ENCODE data around the gene SEC61G.

Gene SEC61G

GRCh38 chr7:54749200-54749599, 9.8 kb downstream of the SEC61G start:
- no peak overlapping the region for H3K4me3 ChIP-seq (replicated peaks; ENCODE audit: insufficient read depth, low read length)
- DNase-seq (ENCODE audit: low read depth in 1 of 2, low spot score in 1 of 2), result no peak
- H3K27me3 ChIP-seq (ENCODE audit: insufficient read depth, poor library complexity, severe bottlenecking), result no peaks in the 10 kb centered on the region
- TF ChIP-seq REST (IDR thresholded peaks at IDR 0.05; ENCODE audit: insufficient replicate concordance, low read depth) (no peak), CTCF (IDR thresholded peaks at IDR 0.05; ENCODE audit: insufficient read depth, low read length) (no peak)
- no peak overlapping the region for H3K27ac ChIP-seq (replicated peaks)

- Histone ChIP-seq H3K4me3 (replicated peaks; ENCODE audit: insufficient read depth, low read length) (no peak overlapping the region), H3K27me3 (ENCODE audit: insufficient read depth, poor library complexity, severe bottlenecking) (no peaks in the 10 kb centered on the region), H3K27ac (replicated peaks) (no peak overlapping the region)
- TF ChIP-seq POLR2AphosphoS5 (IDR thresholded peaks at IDR 0.05; ENCODE audit: low read depth) (no peak), REST (IDR thresholded peaks at IDR 0.05; ENCODE audit: insufficient replicate concordance, low read depth) (no peak), GABPA (IDR thresholded peaks at IDR 0.05; ENCODE audit: low read depth) (no peak), CTCF (IDR thresholded peaks at IDR 0.05; ENCODE audit: insufficient read depth, low read length) (no peak), SPI1 (IDR thresholded peaks at IDR 0.05; ENCODE audit: borderline replicate concordance, low read depth) (no peak)
- DNase-seq (ENCODE audit: low read depth in 1 of 2, low spot score in 1 of 2), result no peak
Observed at GRCh38 chr7:54747234-54747633, 11.8 kb downstream of the SEC61G start.

GRCh38 chr7:54743580-54743979, 15.4 kb downstream of the SEC61G start:
- Histone ChIP-seq H3K27me3 (ENCODE audit: insufficient read depth, poor library complexity, severe bottlenecking) (no peaks in the 10 kb centered on the region), H3K27ac (replicated peaks) (no peak overlapping the region), H3K4me3 (replicated peaks; ENCODE audit: insufficient read depth, low read length) (no peak overlapping the region)
- no peak for DNase-seq (ENCODE audit: low read depth in 1 of 2, low spot score in 1 of 2)
- TF ChIP-seq GABPA (IDR thresholded peaks at IDR 0.05; ENCODE audit: low read depth) (no peak), POLR2AphosphoS5 (IDR thresholded peaks at IDR 0.05; ENCODE audit: low read depth) (no peak), CTCF (IDR thresholded peaks at IDR 0.05; ENCODE audit: insufficient read depth, low read length) (no peak), REST (IDR thresholded peaks at IDR 0.05; ENCODE audit: insufficient replicate concordance, low read depth) (no peak), SPI1 (IDR thresholded peaks at IDR 0.05; ENCODE audit: borderline replicate concordance, low read depth) (no peak)

Data from HL-60 (cell line).